ENCODE measurements around the gene MCC.

The MCC gene

DNA sequence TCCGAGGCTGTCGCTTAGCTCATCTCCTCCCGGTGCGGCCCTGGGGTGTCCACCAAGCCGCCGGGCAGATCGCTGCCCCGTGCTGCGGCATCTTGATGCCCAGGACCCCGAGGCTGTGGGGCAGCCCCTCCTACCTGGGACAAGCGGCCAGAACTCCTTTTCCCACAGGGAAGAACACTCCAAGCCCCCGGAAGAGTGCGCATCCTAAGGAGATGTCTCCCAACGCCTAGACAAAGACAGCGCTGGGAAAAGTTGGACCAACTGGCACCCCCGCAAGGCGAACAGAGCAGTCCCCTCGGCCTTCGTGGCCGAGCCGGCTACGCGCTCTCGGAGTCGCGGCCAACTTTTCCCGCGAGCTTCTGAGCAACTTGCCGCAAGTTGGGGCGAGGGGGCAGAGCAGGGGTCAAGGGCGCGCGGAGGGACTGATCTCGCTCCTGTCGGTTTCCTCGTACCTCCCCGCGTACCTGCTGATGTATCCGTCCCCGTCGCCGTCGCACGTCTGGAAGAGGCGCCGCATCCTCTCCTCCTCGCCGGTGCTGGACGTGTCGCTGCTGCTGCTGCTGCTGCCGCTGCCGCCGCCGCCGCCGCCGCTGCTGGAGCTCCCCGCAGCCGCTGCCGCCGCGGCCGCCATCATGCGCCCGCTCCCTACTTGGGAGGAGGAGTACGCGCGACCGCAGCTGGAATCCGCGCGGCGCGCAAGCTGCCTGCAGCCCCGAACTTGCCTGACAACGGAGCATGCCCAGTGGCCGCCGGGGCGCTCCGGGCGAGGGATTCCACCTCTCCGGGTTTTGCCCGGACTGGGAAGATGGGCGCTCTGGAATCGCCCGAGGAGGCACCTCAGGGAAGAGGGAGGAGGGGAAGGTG, at the start of gene MCC:
Gene MCC, minus strand, starts transcription at position 673 of the 864 bp plus-strand sequence.
- peak; percentile 97 for DNase-seq (ENCODE audit: low spot score)

DNA sequence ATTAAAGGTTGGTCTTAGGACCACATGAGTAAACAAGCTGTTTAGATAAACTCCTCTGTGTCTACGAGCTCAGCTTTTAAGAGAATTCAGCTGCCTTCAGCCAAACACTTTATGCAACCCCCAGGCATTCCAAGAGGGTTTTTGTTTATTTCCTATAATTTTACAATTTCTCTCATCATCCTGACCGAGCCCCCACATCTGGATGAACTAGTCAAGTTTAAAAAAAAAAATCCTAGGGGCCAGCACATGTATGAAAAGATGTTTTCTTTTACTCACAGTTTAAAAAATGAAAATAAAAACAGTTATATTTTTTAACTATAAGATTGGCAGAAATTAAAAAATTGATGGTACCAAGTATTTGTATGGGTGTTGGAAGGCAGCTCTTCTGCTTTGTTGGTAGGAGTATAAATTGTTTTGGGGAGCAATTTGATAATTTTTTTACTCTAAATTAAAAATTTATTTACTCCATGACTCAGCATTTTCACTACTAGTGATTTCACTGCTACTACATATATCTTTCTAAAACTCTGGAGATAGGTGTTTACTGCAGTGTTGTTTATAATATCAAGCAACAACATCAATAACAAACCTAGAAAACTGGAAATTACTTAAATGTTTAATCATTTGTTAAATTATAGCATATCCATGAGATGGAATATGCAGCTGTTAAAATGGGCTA, 43.4 kb upstream of the MCC start:
- DNase-seq (ENCODE audit: low spot score), result no peak

DNA sequence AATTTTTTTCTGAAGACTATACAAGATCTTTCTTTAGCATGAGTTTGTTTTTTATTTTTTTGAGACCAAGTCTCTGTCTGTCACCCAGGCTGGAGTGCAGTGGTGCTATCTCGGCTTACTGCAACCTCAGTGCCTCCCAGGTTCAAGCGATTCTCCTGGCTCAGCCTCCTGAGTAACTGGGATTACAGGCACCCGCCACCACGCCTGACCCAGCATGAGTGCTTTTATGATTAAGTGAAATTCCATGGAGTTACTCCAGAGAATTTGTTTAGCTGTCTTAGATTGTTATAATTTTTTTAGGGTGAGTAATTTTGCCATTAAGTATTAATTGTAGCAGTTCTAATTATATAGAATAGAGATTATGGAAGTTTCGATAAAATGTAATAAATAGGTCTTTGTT, 39.5 kb upstream of the MCC start:
- DNase-seq (ENCODE audit: low spot score), result no peak

DNA sequence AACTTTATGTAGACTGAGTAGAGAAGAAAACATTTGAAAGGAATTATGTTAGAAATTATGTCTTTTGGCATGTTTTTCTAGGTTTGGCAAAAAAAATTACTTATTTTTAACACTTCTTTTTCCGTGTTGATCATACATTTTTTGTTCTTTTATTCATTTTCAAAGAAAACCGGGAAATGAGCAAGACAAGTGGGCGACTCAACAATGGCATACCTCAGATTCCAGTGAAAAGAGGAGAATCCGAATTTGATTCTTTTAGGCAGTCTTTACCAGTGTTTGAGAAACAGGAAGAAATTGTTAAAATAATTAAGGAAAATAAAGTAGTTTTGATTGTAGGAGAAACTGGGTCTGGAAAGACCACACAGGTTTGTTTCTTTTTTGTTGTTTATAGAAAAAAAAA, 38.2 kb upstream of the MCC start:
- DNase-seq (ENCODE audit: low spot score), result no peak

DNA sequence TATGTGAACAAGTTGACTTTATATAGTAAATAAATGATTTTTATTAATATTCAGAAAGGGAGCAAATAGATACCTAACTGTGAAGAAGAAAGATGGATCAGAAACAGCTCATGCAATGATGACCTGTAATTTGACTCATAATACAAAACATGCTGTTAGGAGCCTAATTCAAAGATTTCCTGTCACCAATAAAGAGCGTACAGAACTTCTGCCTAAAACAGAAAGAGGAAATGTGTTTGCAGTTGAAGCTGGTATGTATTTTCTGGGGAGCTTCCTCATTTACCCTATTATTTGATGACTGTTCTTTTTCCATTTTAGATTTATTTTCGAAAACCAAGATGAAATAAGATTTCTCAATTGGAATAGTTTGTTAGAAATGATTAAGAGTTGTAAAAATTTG, 36.7 kb upstream of the MCC start:
- no peak for DNase-seq (ENCODE audit: low spot score)

DNA sequence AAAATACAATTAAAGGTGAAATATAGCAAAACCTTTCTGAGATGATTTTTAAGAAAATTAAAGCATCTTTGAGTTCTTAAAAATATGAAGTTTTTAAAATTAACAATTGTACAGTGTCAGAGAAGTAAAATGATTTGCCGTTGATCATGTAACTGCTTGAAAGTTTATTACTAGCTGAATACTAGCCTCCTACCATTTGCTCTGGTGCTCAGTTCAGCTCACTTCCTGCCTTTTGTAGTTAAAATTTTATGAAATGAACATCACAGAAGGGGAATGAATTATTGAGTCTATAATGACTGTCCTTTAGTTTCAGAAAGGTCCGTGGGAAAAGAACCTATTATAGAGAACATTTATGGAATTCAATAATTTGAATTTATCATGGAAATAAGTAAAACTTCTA, 34.9 kb upstream of the MCC start:
- no peak for DNase-seq (ENCODE audit: low spot score)

DNA sequence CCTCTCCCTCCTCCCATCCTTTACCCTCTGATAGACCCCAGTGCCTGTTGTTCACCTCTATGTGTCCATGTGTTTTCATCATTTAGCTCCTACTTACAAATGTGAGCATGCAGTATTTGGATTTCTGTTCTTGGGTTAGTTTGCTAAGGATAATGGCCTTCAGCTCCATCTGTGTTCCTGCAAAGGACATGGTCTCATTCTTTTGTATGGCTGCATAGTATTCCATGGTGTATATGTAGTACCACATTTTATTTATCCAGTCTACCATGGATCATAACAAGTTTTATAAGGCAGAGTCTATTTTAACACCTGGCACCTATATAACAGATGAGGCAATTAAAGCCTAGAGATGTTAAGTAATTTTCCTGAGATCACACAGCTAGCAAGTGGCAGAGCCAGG, 32.6 kb upstream of the MCC start:
- DNase-seq (ENCODE audit: low spot score), result no peak

DNA sequence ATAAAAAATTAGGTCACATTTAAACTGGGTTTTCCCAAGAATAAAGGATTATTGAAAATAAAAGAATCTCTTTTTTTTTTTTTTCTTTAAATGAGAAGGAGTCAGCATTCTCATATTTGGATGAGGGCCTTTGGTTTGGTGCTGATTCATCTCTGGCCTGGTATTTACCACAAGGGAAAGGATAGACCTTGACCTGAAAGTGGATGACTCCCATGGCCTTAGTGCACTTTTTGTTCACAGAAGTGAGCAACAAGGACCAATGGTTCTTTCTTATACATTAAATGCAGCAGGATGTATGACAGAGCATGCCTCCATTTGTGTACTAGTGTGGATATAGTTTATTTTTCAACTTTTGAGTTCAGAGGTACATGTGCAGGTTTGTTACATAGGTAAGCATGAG, 32.2 kb upstream of the MCC start:
- DNase-seq (ENCODE audit: low spot score), result peak; percentile 38

DNA sequence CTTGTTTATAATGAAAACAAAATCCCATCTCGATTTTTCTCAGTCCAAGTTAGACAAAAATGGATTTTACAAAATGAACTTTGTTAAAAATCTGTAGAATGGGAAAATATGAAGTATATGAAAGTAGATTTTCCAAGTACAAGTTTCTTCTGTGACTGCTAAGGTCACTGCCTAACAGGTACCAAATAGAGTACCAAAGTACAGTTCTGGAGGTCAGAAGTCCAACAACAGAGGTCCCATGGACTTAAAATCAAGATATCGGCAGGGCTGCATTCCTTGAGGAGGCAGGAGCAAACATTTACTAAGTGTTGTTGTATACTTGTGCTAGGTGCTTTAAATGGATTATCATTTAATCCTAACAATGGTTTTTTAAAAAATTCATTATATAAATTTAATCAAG, 31.2 kb upstream of the MCC start:
- no peak for DNase-seq (ENCODE audit: low spot score)

DNA sequence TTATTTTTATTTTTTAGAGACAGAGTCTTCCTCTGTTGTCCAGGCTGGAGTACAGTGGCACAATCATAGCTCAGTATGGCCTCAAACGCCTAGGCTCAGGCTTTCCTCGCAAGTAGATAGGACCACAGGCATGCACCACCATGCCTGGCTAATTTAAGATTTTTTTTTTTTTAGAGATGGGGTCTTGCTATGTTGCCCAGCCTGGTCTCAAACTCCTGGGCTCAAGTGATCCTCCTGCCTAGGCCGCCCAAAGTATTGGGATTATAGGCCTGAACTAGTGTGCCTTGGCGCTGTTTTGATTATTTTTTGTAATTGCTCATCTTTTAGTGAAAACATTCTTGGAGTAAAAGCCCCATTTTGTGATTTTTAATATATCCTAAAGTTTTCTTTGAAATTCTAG, 30.6 kb upstream of the MCC start:
- DNase-seq (ENCODE audit: low spot score), result no peak

DNA sequence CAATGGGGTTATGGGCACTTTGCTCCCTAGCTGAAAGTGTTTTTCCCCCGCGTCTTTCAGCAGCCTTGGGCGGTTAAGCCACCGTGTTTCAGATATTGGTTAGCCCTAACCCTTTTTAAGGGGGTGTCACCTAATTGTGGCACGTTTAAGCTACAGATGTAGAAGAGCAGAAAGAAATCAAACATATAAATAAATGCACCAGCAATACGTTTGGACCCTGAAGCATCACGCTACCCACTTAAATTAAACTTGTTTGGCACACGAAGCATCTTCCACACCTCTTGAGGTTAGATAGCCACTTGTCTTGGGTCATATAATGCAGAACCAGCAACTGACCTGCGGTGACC, 26.0 kb upstream of the MCC start:
- no peak for DNase-seq (ENCODE audit: low spot score)

DNA sequence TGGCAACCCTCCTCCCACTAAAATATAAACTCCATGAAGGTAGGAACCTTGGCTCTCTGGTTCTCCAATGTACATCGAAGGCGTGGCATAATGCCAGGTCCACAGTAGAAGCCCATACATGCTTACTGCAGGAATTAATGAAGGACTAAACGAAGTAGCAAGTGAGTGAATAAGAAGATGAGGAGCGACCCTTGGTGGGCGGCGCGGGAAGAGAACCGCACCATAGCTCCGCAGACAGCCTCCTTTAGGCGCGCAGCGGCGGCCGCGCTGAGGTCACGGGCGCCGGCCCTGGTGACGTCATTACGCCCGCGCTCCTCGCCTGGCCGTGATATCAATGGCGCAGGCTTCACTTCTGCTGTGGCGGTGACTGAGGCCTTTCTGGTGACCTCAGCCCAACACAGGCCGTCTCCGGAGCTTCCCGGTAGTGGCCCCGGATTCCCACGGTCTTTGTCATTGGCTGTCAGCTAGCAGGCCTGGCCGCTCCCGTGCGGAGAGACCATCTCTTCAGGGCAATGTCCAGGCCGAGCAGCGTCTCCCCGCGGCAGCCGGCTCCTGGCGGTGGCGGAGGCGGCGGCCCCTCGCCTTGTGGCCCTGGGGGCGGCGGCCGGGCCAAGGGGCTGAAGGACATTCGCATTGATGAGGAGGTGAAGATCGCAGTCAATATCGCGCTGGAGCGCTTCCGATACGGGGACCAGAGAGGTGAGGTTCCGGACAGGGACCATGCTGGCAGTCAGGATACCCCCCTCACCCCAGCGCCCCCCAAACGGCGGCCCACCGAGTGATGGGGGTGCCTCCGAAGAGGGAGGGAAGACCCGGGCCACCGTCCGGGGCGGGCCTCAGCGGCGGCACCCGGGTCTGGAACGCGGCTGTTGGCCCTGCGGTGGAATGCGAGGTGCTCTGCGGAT, 25.4 kb upstream of the MCC start, which contains the start of gene YTHDC2:
Gene YTHDC2, plus strand, starts transcription at position 311 of the 905 bp plus-strand sequence. Its CDS starts 202 bp downstream, at position 513.
- DNase-seq (ENCODE audit: low spot score), result peak; percentile 93

DNA sequence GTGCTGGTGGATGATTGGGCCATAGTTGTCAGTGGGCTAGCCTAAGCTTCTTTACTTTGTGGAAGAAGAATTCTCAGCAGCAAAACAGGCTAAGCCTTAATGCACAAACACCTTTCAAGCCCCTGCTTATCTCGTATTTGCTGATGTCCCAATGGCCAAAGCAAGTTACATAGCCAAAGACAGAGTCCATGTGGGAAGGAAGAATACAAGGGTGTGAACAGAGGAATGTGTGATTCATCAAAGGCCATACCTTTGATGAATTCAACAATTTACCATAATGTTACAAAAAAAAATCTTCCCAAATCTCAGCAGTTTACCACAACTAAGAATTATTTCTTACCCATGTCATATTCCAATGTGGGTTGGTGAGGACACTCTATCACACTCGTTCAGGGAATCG, 24.1 kb upstream of the MCC start:
- DNase-seq (ENCODE audit: low spot score), result no peak

DNA sequence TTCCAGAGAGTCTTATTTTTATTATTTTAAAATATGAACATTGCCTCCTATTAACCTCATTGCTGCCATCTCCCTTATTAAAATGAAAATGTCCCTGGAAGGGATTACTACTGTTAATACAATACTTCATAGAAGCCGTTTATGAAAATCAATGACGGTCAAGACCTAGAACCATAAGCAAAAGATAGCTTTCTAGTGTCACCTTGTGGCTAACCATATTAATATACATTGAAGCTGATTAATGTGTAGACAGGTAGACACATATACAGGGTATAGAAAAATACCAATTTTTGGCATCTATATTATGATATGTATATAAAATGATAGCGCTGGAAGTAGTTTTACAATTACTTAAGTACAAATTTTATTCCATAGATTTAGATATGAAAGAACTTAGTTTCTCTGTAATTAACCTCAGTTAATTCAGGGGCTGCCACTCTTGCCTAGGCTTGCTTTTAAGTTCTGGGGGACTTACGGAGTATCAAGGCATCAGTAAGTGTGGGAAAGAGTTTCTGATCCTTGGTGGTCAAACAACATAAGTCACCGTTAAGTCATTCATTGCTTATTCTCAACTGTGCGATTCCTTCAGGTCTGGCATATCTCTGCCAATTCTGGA, 22.7 kb upstream of the MCC start:
- peak; percentile 13 for DNase-seq (ENCODE audit: low spot score)

DNA sequence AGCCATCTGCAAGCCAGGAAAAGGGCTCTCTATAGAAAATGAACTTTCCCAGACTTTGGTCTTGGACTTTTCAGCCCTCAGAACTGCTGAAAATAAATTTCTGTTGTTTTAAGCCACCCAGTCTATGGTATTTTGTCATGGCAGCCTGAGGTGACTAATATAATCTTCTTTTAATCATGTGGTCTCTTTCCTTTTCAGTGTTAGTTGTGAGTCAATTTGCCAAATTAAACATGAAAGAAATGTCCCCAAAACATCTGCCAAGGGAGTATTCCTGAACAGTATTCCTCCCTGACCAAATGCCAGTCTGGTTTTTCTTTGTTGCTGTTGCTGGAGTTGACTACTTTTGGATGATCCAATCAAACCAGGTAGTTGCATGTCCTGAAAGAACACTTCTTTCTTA, 20.5 kb upstream of the MCC start:
- DNase-seq (ENCODE audit: low spot score), result no peak

DNA sequence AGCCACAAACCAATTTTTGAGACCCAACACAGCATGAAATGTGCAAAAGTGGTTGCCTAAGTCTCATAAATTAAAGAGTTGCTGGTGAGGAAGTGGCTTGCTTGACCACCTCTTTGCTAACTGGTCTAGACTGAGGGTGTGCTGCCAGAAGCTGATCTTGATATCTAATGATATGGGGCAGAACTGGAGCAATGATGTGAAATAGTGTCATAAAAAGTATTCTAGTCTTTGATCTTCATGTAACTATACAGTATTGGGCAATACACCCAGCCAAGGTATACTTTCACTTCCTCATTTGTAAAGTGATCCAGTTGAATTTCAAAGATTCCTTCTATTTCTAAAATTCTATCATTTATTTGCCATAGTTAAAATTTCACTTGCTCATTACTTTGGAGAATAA, 19.3 kb upstream of the MCC start:
- no peak for DNase-seq (ENCODE audit: low spot score)

DNA sequence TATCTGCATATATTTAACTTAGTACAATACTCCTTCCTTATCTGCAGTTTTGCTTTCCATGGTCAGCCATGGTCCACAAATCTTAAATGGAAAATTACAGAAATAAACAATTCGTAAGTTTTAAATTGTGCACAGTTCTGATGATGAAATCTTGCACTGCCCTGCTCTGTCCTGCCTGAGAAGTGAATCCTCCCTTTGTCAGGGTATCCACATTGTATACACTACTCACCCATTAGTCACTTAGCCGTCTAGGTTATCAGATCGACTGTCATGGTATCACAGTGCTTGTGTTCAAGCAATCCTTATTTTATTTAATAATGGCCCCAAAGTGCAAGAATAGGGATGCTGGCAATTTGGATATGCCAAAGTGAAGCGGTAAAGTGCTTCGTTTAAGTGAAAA, 16.9 kb upstream of the MCC start:
- no peak for DNase-seq (ENCODE audit: low spot score)

DNA sequence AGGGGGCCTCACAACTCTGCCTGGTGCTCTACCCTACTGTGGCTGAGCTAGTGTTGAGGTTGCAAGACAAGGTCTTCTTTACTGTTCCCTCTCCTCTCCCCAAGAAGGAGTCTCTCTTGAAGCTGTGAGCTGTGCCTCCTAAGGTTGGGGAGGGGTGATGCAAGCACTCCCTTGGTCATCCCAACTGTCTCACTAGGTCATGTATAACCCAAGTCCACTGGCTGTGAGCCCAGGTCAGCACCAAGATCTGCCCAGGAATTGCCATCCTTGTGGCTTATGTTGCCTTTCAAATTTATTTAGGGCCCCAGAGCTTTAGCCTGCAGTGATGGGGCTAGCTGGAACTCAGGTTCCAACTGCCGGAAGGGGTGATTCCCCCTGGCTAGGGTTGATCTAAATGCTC, 14.9 kb upstream of the MCC start:
- DNase-seq (ENCODE audit: low spot score), result no peak

DNA sequence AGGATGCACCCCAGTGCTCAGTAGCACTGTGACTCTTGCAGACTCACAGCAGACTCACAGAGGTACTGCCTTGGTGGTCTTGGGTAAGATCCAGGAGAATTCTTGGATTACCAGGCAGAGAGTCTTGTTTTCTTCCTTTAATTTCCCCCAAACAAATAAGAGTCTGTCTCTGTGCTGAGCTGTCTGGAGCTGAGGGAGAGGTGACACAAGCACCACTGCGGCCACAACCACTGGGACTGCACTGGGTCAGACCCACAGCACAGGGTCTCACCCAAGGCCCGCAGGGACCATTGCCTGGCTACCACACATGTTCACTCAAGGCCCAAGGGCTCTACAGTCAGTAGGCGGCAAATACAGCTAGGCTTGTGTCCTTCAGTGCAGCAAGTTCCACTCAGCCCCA, 13.8 kb upstream of the MCC start:
- DNase-seq (ENCODE audit: low spot score), result no peak

DNA sequence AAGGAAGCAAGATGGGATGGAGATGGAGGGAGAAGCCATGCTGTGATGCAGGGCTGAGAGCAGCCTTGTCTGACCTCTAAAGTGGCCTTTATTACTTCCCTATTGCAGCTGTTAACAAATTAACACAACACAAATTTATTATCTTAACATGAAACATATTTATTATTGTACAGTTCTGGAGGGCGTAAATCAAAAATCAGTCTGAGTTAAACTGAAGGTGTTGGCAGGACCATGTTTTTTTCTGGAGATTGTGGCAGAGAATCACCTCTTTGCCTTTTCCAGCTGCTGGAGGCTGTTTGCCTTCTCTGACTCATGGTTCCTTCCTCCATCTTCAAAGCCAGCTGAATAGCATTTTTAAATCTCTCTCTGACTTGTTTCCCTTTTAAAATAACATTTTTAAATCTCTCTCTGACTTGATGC, 7.2 kb upstream of the MCC start:
- peak; percentile 14 for DNase-seq (ENCODE audit: low spot score)

DNA sequence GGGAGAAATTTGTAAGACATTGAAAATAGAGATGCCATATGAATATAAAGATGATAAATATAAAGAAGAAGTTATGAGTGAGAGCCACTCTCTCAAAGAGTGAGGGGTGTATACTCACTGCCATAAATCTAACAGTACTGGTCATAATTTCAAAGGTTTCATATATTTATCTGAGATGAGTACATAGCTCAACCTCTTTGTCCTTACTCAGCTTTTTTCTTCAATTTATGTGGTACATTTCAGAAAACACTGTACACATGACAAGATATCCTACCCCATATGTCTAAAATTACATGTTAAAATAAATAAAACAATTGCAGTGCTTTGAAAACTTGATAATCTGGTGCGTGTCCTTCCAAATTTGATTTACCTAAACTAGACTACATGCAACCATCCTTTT, 5.2 kb upstream of the MCC start:
- DNase-seq (ENCODE audit: low spot score), result no peak

DNA sequence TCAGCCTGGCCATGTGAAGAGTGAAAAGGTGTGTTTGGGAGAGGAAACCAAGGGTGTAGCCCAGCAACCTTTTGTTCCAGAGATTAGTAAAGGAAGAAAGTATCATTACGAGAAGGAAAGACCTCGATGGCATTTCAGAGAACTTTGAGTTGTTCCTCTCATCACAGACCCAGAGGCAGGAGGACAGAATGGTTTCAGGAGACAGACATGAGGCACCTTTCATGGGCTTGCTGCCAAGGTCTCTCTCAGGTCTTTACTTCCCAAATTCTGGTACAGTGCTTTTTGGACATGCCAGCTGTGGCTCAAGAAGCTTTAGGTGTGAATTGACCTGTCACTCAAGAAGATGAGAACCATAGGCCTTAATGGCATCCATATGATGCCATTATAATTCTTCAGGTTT, 2.8 kb upstream of the MCC start:
- DNase-seq (ENCODE audit: low spot score), result no peak

Measured in AG20443 (cell line).